ENCODE data around the gene GPR171. TPM values are rescaled to one million over a fixed set of nuclear protein-coding genes. Genes with fewer than 3 reads are reported as not detected.
A peak's percentile ranks its signal among the peaks of the same experiment; 100 is the strongest.
"Not testable (repeated sequence)": the region's sequence is repeated elsewhere in the genome, so short reads cannot be mapped to it uniquely, and the experiment has no call there.

The GPR171 gene, protein sequence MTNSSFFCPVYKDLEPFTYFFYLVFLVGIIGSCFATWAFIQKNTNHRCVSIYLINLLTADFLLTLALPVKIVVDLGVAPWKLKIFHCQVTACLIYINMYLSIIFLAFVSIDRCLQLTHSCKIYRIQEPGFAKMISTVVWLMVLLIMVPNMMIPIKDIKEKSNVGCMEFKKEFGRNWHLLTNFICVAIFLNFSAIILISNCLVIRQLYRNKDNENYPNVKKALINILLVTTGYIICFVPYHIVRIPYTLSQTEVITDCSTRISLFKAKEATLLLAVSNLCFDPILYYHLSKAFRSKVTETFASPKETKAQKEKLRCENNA
- 1 to 10 TPM; 1.7 to 1.9 TPM for total RNA-seq
- long read RNA-seq, result 0 reads

DNA sequence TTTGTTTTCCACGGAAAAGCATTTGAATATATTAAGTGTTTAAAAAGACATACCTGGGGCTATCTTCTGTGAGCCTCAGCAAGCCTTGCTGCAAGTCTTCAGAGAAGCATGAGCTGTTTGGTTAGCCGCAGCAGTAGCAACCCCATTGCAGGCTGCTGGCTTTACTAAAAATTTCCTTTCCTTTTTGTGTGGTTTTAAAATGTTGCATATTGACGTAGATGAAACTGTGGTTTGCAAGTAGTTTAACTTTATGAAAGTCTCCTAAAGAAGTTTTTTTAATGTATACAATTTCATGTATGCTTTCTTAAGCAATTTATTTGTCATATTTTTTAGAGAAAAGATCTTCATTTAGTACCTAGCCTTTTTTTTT is at the start of gene GPR171:
Gene GPR171 (minus strand): TSS at position 166 of the 370 bp plus-strand sequence. CDS start 3,830 bp downstream, outside the sequence.
- DNase-seq, result no peak
- ATAC-seq, result no peak
- intact Hi-C loops (cut with DNase I, micrococcal nuclease), result no loop called here

DNA sequence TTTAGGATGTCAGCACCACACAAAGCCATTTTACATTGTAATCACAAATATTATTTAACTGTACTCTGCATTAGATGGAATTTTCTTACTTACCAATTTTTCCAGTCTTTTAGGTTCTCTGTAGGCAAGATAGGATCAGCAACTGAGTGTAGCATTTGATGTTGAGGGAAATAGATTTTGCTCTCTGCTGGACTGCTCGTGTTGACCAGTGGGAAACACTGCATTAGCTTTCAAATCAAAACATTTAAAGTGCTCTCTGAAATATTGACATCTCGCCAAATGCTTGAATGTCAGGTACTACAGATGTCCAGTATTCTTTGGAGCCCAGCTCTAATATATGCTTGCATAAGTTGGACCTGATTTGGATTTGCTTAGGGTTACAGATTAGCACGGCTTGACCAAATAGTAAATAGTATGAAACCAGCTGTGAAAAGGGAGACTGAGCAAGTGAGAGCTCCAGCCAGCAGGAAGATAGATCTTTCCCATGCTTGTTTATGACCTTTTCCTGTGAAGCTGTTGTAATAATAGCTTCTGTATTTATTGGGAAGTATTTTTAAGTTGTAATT is 45.8 kb upstream of the GPR171 start:
- intact Hi-C loops (cut with DNase I, micrococcal nuclease), result no loop called here
- ATAC-seq, result no peak
- no peak for DNase-seq

DNA sequence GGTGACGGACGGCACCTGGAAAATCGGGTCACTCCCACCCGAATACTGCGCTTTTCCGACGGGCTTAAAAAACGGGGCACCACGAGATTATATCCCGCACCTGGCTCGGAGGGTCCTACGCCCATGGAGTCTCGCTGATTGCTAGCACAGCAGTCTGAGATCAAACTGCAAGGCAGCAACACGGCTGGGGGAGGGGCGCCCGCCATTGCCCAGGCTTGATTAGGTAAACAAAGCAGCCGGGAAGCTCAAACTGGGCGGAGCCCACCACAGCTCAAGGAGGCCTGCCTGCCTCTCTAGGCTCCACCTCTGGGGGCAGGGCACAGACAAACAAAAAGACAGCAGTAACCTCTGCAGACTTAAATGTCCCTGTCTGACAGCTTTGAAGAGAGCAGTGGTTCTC is 39.0 kb upstream of the GPR171 start:
- ATAC-seq; DNase-seq; intact Hi-C loops (cut with DNase I, micrococcal nuclease): not testable (repeated sequence)

DNA sequence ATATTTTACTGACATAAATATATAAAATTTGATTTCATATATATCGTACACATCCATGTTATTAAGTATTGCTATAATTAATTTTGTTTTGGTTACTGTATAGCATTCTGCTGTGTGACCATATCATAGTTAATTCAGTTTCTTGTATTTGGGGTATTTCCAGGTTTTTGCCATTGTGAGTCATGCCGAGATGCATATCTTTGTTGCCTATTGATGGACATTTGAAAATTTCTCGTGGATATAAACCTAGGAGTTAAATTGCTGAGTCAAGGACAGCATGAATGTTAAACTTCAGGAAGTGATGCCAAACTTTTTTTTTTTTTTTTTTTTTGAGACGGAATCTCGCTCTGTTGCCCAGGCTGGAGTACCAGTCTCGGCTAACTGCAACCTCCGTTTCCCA is 33.7 kb upstream of the GPR171 start:
- no peak for DNase-seq
- ATAC-seq, result no peak
- intact Hi-C loops (cut with DNase I, micrococcal nuclease), result no loop called here

DNA sequence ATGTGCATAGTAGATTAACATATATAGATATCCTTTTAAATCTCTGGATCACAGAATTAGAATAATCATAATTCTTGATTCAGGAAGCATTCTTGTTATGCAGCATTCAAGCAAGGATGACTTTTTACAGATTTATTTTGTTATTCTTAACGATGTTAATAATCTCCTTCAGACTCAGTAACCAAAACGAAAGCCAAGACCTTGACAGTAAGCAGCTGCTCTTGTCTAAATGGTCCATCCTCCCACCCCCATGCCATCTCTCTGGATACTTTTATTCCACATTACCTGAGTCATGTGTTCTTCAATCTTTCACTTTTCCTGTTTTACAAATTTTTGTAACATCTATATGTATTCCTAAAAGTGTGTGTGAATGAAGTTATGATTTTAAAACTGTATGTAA is 33.3 kb upstream of the GPR171 start:
- intact Hi-C loops (cut with DNase I, micrococcal nuclease), result no loop called here
- no peak for DNase-seq
- no peak for ATAC-seq

DNA sequence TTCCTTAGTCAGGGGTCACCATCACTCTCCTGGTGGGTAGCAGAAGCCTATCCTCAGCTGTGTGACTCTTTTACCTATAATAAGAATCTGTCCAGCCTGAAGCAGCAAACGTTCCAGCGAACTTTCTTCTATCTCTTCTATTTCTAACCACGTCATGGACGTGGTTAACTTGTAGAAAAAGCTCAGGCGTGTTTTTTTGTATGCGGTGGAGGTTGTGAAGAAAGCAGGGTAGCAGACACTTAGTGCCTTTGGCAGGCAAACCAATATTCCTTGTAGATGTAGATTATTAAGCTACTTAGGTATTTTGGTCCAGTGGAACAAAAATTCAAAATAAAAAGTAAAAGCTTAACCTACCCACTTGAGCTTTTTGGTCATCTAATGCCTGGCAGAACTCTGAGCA is 31.8 kb upstream of the GPR171 start:
- DNase-seq, result no peak
- intact Hi-C loops (cut with DNase I, micrococcal nuclease), result no loop called here
- no peak for ATAC-seq

DNA sequence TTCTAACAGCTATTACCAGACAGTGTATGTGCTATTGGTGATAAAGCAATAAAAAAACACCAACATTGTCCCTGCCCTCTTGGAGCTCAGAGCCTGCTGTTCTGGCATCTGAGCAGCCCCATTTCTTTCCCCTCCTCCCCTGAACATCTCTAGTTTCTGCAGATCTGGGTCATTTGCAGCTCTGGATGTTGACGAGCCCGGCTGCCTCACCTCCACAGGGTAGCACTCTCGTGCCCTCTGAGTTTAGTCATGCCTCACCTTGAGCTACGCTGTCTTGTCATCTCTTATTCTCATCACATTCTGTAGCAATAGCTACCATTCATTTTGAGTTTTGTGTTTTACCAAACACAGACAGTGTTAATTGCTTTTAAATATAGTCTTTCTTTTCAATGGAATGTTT is 30.0 kb upstream of the GPR171 start:
- ATAC-seq, result no peak
- intact Hi-C loops (cut with DNase I, micrococcal nuclease), result no loop called here
- DNase-seq, result no peak

DNA sequence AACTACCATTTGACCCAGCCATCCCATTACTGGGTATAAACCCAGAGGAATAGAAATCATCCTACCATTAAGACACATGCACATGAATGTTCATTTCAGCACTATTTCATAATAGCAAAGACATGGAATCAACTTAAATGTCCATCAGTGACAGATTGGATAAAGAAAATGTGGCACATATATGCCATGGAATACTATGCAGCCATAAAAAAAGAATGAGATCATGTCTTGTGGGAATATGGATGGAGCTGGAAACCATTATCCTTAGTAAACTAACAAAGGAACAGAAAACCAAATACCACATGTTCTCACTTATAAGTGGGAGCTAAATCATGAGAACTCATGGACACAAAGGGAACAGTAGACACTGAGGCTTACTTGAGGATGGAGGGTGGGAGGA is 29.4 kb upstream of the GPR171 start:
- intact Hi-C loops (cut with DNase I, micrococcal nuclease); ATAC-seq; DNase-seq: not testable (repeated sequence)

DNA sequence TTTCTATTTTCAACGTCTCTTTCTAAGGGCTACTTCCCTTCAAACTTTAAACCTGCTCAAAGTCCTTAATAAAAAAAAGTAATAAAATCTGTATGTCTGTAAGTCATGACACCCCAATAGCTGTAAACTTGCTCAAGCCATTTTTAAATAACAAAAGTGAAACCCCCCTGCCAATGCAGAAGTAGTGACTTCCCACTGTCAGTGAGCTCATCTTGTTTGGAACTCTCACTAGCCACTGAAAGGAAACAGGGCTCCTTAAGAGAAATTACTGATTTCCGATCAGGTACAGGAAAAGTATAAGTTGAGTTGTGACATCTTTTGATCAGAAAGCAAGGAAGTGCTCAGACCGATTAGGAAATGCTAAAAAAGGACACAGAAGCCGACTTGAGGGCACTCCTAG is 27.6 kb upstream of the GPR171 start:
- no peak for ATAC-seq
- DNase-seq, result no peak
- intact Hi-C loops (cut with DNase I, micrococcal nuclease), result loop anchor here in 1 of 2 donors (2.0 kb wide), 1 partner anchor 50 kb away; no protein-coding TSS in a partner anchor

DNA sequence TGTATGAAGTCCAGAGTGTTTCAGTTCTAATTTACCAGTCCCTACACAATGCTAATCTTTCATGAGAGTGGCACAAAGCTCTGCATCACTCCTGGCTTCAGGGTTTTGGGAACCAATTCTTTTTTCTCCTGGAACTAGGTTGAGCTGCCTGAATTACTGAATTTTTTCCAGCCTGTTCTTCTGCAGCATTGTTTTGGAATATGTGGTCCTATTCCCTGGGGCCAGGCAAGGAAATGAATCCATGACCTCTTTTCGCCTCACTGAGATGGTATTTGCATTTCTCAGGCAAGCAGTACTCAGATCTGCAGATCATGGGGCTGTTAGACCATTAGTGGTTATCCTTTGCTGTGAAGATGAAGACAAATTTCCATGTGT is 25.6 kb upstream of the GPR171 start:
- intact Hi-C loops (cut with DNase I, micrococcal nuclease), result loop anchor here in 1 of 2 donors (10.0 kb wide), 1 partner anchor 56 kb away; no protein-coding TSS in a partner anchor
- ATAC-seq (no peak), DNase-seq (no peak)

DNA sequence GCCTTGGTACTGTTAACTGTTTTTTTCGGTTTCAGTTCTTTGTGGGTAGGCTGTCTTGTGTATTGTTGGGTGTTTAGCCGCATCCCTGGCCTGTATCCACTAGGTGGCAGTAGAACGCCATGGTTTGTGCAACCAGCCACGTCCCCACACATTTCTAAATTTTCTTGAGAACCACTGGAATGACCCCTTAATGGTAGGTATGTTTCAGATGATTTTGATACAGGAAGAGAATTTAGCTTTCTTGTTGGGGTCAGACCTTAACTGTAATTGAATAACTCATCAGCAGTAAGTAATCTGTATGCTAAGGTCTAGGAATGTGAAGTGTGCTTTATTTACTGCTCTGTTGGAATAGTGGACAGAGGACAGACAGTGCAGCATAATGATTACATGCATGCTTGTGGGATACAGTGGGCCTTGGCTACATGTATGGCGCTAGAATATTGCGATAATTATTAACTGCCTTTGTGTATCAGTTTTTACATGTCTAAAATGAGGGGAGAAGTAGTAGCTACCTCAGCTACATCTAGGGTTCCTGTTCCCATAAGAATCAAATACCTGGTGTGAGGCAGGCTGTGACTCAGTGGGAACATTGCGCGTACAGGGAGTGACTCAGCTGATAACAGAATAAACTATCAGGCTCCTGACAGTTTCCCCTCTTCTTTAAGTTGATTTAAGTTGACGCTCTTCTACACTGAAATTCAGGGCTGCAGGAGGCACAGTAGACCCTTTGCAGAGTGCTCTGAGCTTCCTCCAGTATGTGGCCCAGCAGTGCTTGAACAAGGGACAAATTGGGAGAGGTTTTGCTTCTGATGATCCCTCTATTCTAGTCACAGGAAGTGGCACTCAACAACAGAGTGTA is 25.0 kb upstream of the GPR171 start:
- intact Hi-C loops (cut with DNase I, micrococcal nuclease), result loop anchor here in 1 of 2 donors (10.0 kb wide), 1 partner anchor 57 kb away; no protein-coding TSS in a partner anchor
- ATAC-seq (peak; percentile 86), DNase-seq (peak; percentile 46 to 73)

DNA sequence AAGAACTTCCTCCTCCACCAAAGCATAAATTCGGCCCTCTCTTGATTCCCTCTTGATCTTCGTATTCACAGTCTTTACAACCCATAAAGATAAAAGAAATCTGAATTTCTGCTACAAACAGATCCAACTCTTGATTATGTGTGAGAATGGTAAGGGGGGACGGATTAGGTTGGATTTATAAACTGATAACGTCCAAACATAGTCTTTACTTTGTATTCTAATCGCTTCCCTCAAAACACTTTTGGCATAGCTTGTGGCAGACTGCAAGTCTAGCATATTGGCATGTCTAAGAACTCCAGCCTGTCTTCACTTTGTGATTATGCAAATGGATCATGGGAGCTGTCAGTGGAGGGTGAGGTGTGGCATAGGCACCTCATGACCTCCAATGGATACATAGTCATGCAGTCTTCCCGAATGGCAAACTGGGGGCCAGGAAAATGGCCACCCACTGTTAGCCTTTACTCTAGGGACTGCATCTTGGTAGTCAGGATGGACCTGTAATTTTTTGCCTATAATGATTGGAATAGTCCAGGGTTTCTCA is 24.3 kb upstream of the GPR171 start:
- ATAC-seq (peak; percentile 34), DNase-seq (no peak)
- intact Hi-C loops (cut with DNase I, micrococcal nuclease), result loop anchor here in 1 of 2 donors (10.0 kb wide), 1 partner anchor 57 kb away; no protein-coding TSS in a partner anchor

DNA sequence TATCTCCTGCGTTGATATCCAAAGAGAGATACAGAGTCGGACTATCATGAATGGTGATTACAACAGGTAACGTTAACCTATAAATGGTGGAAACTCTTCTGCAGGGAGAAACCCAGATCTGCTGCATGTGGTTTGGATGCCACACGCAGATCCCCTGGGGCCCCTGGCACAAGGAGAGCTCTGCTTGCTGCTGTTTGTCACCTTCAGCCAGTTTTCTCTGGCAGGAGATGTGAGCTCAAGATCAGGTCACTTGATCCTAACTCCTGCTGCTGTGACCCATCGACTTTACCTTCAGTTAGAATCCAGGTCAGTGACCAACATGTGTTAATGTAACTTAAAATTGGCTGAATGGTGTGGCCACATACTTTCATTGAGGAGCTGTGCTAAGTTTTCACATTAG is 23.8 kb upstream of the GPR171 start:
- no peak for ATAC-seq
- intact Hi-C loops (cut with DNase I, micrococcal nuclease), result loop anchor here in 1 of 2 donors (10.0 kb wide), 1 partner anchor 58 kb away; no protein-coding TSS in a partner anchor
- no peak for DNase-seq

DNA sequence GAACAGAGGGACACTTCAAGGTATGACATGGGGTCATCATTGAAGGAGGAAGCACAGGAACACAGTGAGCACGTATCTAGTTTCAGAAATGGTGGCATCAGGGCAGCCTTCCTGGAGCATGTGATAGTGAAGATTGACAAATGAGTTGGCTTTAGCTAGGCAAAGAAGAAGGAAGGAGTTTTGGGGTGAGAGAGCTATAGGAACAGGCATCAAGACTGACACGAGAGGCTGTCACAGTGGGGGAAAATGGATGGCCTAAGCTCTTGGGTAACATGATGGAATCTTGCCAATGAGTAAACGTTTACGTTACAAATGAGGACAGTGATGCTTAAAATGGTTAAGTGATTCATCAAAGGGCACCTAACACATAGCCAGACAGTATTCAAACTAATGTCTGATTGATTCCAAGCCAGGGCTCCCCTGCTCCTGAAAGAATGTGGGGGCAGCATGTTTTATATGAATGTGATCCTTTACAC is 23.1 kb upstream of the GPR171 start:
- DNase-seq (no peak), ATAC-seq (no peak)
- intact Hi-C loops (cut with DNase I, micrococcal nuclease), result loop anchor here in 1 of 2 donors (10.0 kb wide), 1 partner anchor 59 kb away; no protein-coding TSS in a partner anchor

DNA sequence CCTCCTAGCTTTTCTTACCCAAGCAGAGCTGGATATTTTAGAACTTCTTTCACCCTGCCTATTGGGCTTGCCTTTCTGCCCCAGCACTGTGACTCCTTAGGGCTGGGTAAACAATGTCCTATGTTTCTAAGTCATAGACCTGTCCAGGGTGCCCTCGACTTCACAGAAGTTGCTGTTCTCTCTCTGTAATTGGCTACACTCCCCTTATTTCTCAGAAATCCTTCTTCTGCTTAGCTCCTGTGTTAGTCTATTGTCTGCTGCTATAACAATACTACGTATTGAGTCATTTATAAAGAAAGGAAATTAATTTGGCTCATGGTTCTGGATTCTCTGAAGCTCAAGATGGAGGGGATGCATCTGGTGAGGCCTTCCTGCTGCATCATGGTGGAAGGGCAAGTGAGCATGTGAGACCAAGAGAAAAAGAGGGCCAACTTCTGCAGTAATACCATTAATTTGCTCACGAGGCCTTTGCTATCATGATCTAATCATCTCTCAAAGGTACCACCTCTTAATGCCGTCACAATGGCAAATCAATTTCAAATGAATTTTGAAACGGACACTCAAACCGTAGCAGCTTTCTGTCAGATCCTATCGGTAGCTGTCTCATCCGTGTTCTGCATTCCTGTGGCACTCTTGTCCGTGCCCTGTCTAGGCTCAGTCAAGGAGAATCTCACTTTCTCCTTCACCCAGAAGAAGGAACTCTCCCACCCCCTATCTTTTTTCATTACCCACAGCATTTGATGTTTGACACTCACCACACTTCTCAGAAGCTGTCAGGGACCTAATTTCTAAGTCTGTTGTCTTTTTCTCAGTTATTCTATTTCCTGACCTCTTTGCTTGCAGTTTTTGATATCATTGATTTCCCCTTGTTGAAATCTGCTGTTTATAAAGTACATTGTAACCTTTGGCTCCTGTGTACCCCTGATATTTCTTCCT is 22.3 kb upstream of the GPR171 start:
- ATAC-seq, result no peak
- intact Hi-C loops (cut with DNase I, micrococcal nuclease), result loop anchor here in 1 of 2 donors (10.0 kb wide), 1 partner anchor 59 kb away; no protein-coding TSS in a partner anchor
- no peak for DNase-seq

DNA sequence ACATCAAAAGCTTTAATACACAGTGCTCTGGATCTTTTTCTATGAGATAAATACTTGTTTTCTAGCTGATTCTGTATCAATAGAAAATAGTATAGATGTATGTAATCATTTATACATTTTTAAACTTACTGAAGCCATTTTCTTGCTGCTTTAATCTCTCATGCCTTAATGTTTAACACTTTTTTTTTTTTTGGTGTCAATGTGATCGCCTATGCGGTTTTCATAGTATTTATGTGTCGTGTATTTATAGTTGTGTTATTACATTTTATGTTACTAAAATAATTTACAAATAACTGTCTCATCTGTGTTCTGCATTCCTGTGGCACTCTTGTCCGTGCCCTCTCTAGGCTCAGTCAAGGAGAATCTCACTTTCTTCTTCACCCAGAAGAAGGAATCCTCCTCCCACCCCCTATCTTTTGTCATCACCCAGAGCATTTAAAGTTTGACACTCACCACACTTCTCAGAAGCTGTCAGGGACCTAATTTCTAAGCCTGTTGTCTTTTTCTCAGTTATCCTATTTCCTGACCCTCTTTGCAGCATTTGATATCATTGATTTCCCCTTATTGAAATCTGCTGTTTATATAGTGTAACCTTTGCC is 21.4 kb upstream of the GPR171 start:
- ATAC-seq, result no peak
- DNase-seq, result no peak
- intact Hi-C loops (cut with DNase I, micrococcal nuclease), result loop anchor here in 1 of 2 donors (10.0 kb wide), 1 partner anchor 60 kb away; no protein-coding TSS in a partner anchor

DNA sequence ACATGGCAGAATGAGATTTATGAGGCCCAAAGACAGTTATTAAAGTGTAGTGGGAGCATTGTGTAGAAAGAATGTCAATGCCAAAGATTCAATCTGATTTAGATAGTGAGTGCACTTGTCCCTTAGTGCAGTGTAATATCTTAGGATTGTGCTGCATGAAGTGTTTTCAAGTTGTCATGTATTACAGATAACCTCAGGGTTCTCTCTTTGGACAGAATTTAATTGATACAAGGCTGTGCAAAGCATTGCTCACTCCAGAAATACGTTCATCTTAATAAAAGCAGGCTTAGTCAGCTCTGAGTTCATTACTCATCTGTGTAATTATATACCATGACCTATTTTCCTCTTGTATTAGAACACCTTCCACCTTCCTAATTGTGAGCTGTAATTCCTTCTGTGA is 16.0 kb upstream of the GPR171 start:
- DNase-seq (no peak), ATAC-seq (no peak)
- intact Hi-C loops (cut with DNase I, micrococcal nuclease), result no loop called here

Data from left colon (tissue), 2 donors.